HepG2 (cell line): ENCODE data around the gene TREH. TPM values are rescaled to one million over a fixed set of nuclear protein-coding genes. Genes with fewer than 3 reads are reported as not detected.

Source experiments
- CEBPZ ChIP-seq: IDR thresholded peaks from 2 replicates; pipeline ENCODE4 v1.6.1; 2012; ENCODE audit warnings: low read length, improper control_type of control experiment
- FOXC1 ChIP-seq: sonication (generic); formaldehyde crosslinking; IDR thresholded peaks from 2 replicates; pipeline ENCODE4 v1.8.0; 2022; ENCODE audit warnings: mild to moderate bottlenecking, missing genetic modification reagents, borderline replicate concordance
- HMGA1 ChIP-seq: sonication (generic); formaldehyde crosslinking; conservative IDR thresholded peaks from 2 replicates; pipeline ENCODE4 v1.4.0; 2020; ENCODE audit warnings: missing genetic modification reagents
- ISL2 ChIP-seq: sonication (generic); formaldehyde crosslinking; IDR thresholded peaks from 2 replicates; pipeline ENCODE4 v1.5.0; 2020; ENCODE audit warnings: missing genetic modification reagents
- ISX ChIP-seq: sonication (generic); formaldehyde crosslinking; conservative IDR thresholded peaks from 2 replicates; pipeline ENCODE4 v1.5.0; 2020; ENCODE audit warnings: missing genetic modification reagents
- REST ChIP-seq, 2 experiments: IDR thresholded peaks; 2 replicates each; pipeline ENCODE4 v1.6.1; 2011 to 2012; ENCODE audit warnings: low read length in 2 of 2, borderline replicate concordance in 1 of 2, low read depth in 1 of 2, mild to moderate bottlenecking in 1 of 2, moderate library complexity in 1 of 2
- RXRB ChIP-seq: IDR thresholded peaks from 2 replicates; pipeline ENCODE4 v1.6.1; 2016; ENCODE audit warnings: borderline replicate concordance, missing genetic modification reagents, missing compliant biosample characterization
- SIN3B ChIP-seq: fragments of 150-350 bp; IDR thresholded peaks from 2 replicates; pipeline ENCODE4 v1.6.1; 2014; ENCODE audit warnings: low read length
- THAP11 ChIP-seq: IDR thresholded peaks from 2 replicates; pipeline ENCODE4 v1.6.1; 2016; ENCODE audit warnings: missing biosample characterization, missing genetic modification reagents
- ZNF230 ChIP-seq: sonication (generic); formaldehyde crosslinking; IDR thresholded peaks from 2 replicates; pipeline ENCODE4 v1.4.0; 2020; ENCODE audit warnings: mild to moderate bottlenecking, missing genetic modification reagents
- ZNF552 ChIP-seq: sonication (generic); formaldehyde crosslinking; IDR thresholded peaks from 2 replicates; pipeline ENCODE4 v1.9.0; 2022; ENCODE audit warnings: missing genetic modification reagents, mild to moderate bottlenecking, borderline replicate concordance
- ZNF574 ChIP-seq: sonication (generic); formaldehyde crosslinking; IDR thresholded peaks from 2 replicates; pipeline ENCODE4 v1.4.0; 2020; ENCODE audit warnings: missing genetic modification reagents
- ZNF660 ChIP-seq: sonication (generic); formaldehyde crosslinking; IDR thresholded peaks from 2 replicates; pipeline ENCODE4 v1.5.1; 2020; ENCODE audit warnings: mild to moderate bottlenecking, low read depth, missing genetic modification reagents, borderline replicate concordance
- ZNF766 ChIP-seq: sonication (generic); formaldehyde crosslinking; IDR thresholded peaks from 2 replicates; pipeline ENCODE4 v1.5.0; 2020; ENCODE audit warnings: missing genetic modification reagents, borderline replicate concordance
- polyA plus RNA-seq, 8 experiments: library from polyadenylated mRNA; depleted of rRNA in 3 of 8; stranded (reverse) in 7 of 8; unstranded in 1 of 8; fragments of >200 nt; fragmentation: Illumina TruSeq in 4 of 8; extraction: Trizol in 4 of 8; gene quantifications; 2 replicates each; pipeline versions ENCODE4 v1.2.1 to v1.2.3, GENCODE V29; 2011 to 2016; ENCODE audit warnings: low read depth in 4 of 8, missing spikeins in 1 of 8, mixed read lengths in 1 of 8; ENCODE audit not compliant: insufficient read depth in 1 of 8
- total RNA-seq, 5 experiments: library from RNA; depleted of rRNA; stranded (reverse); fragments of >200 nt; fragmentation: Illumina TruSeq; extraction: Trizol; gene quantifications; 2 replicates each; pipeline ENCODE4 v1.2.3, GENCODE V29; 2016; ENCODE audit warnings: low read depth in 1 of 5
- TF ChIP-seq, protein P1 (sequence below): IDR thresholded peaks from 2 replicates; pipeline ENCODE4 v1.6.1; 2016; ENCODE audit warnings: low read depth, control low read depth
- TF ChIP-seq, protein P2 (sequence below): sonication (generic); formaldehyde crosslinking; IDR thresholded peaks from 2 replicates; pipeline ENCODE4 v1.8.0; 2022; ENCODE audit warnings: mild to moderate bottlenecking, missing genetic modification reagents, borderline replicate concordance

Gene TREH
- total and polyA plus RNA-seq, 2 of the 13 experiments (the other 11 are each of a cell fraction or from before 2014, with no cell fraction given), result 0.53 to 0.86 TPM

DNA sequence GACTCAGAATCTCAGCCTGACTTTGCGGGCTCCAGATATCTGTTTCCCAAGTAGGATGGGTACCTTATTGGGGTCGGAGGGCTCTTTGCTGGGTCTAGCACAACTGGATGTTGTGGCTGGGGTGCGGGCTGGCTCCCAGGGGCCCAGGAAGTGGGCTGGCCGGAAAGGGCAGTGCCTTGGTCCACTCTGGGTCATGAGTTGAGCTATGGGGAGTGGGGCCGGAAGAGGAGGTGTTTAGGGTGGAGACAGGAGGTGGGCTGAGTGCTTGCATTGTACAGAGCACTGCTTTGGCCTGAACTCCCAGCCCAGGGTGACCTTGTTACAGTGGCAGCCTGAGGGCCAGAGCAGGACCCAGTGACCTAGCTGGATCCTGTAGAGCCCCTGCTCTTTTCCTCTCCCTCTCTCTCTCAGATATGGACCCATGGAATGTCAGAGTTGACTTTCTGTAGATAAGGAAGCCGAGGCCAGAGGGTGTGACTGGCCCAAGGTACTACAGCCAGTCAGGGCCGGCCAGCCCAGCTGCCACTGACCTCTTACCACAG is 58.9 kb downstream of the TREH start (continued):
- TF ChIP-seq CEBPZ, result no peak
- TF ChIP-seq ISL2 (CRISPR knock-in tag), result peak; percentile 42; the same call in 1 of the 2 replicates
- no peak for TF ChIP-seq ZNF552
- no peak for TF ChIP-seq SIN3B
- TF ChIP-seq ZNF574 (CRISPR knock-in tag), result peak; percentile 71
- no peak for TF ChIP-seq ISX (CRISPR knock-in tag)
- TF ChIP-seq RXRB (CRISPR knock-in tag), result peak; percentile 40
- TF ChIP-seq HMGA1, result no peak
- TF ChIP-seq, protein P1, sequence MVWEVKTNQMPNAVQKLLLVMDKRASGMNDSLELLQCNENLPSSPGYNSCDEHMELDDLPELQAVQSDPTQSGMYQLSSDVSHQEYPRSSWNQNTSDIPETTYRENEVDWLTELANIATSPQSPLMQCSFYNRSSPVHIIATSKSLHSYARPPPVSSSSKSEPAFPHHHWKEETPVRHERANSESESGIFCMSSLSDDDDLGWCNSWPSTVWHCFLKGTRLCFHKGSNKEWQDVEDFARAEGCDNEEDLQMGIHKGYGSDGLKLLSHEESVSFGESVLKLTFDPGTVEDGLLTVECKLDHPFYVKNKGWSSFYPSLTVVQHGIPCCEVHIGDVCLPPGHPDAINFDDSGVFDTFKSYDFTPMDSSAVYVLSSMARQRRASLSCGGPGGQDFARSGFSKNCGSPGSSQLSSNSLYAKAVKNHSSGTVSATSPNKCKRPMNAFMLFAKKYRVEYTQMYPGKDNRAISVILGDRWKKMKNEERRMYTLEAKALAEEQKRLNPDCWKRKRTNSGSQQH (CRISPR knock-in tag), result no peak
- TF ChIP-seq, protein P2, sequence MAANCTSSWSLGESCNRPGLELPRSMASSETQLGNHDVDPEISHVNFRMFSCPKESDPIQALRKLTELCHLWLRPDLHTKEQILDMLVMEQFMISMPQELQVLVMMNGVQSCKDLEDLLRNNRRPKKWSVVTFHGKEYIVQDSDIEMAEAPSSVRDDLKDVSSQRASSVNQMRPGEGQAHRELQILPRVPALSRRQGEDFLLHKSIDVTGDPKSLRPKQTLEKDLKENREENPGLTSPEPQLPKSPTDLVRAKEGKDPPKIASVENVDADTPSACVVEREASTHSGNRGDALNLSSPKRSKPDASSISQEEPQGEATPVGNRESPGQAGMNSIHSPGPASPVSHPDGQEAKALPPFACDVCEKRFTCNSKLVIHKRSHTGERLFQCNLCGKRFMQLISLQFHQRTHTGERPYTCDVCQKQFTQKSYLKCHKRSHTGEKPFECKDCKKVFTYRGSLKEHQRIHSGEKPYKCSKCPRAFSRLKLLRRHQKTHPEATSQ (CRISPR knock-in tag), result no peak
- TF ChIP-seq ZNF660 (CRISPR knock-in tag), result no peak
- TF ChIP-seq THAP11 (CRISPR knock-in tag), result peak; percentile 69; the same call in 1 of the 2 replicates
- TF ChIP-seq ZNF230 (CRISPR knock-in tag), result peak; percentile 8; the same call in 1 of the 2 replicates
- no peak for TF ChIP-seq FOXC1 (CRISPR knock-in tag)
- TF ChIP-seq ZNF766 (CRISPR knock-in tag), result no peak; the same call in 1 of the 2 replicates
- peak in 1 of 2 experiments; percentile 2; a peak in 1 of 4 replicates for TF ChIP-seq REST (IDR thresholded peaks at IDR 0.05; ENCODE audit: borderline replicate concordance in 1 of 2, low read depth in 1 of 2, low read length in 2 of 2)
